Measurements from ENCODE around the gene ITPRIPL2. TPM values are rescaled to one million over a fixed set of nuclear protein-coding genes. Genes with fewer than 3 reads are reported as not detected.

The ITPRIPL2 gene
- total RNA-seq, 2 donors from 2014 or later: 17.5 to 40.2 TPM

- TF ChIP-seq, protein P1, sequence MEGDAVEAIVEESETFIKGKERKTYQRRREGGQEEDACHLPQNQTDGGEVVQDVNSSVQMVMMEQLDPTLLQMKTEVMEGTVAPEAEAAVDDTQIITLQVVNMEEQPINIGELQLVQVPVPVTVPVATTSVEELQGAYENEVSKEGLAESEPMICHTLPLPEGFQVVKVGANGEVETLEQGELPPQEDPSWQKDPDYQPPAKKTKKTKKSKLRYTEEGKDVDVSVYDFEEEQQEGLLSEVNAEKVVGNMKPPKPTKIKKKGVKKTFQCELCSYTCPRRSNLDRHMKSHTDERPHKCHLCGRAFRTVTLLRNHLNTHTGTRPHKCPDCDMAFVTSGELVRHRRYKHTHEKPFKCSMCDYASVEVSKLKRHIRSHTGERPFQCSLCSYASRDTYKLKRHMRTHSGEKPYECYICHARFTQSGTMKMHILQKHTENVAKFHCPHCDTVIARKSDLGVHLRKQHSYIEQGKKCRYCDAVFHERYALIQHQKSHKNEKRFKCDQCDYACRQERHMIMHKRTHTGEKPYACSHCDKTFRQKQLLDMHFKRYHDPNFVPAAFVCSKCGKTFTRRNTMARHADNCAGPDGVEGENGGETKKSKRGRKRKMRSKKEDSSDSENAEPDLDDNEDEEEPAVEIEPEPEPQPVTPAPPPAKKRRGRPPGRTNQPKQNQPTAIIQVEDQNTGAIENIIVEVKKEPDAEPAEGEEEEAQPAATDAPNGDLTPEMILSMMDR (IDR thresholded peaks at IDR 0.05): no peak
- Histone ChIP-seq H3K27me3 (no peaks in the 10 kb centered on the region), H3K4me1 (peaks cover 0 to 20% of the 10 kb centered on the region in 2 donors), H3K36me3 (no peaks in the 10 kb centered on the region), H3K9me3 (peaks cover 0 to 8% of the 10 kb centered on the region in 2 donors), H3K27ac (no peak overlapping the region), H3K4me3 (no peak overlapping the region)
- DNase-seq (ENCODE audit: low spot score): no peak
Measured at GRCh38 chr16:19142939-19143598, 29.3 kb downstream of the ITPRIPL2 start.

DNA sequence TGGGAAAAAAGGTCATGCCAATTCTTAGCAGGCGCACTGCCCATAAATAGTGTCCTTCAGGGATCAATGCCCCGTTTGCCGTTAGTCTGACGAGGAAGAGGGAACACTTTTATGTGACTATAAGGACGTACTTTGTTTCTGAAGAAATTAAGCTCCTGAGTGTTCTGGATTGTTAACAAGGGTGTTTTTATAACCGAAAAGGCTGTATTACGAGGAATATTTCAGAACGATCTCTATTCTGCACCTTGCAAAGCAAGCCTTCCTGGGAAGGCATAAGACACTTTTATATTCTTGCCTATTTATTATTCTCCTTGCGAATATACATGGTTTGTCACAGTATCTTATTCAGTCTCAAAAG, 29.8 kb downstream of the ITPRIPL2 start:
- no peak overlapping the region for H3K27ac ChIP-seq
- H3K9me3 ChIP-seq: peaks cover 0 to 11% of the 10 kb centered on the region in 2 donors
- H3K4me3 ChIP-seq: no peak overlapping the region
- peaks cover 0 to 16% of the 10 kb centered on the region in 2 donors for H3K4me1 ChIP-seq
- no peak for DNase-seq (ENCODE audit: low spot score)
- H3K27me3 ChIP-seq: no peaks in the 10 kb centered on the region
- TF ChIP-seq, protein P1 (IDR thresholded peaks at IDR 0.05): no peak
- H3K36me3 ChIP-seq: no peaks in the 10 kb centered on the region

DNA sequence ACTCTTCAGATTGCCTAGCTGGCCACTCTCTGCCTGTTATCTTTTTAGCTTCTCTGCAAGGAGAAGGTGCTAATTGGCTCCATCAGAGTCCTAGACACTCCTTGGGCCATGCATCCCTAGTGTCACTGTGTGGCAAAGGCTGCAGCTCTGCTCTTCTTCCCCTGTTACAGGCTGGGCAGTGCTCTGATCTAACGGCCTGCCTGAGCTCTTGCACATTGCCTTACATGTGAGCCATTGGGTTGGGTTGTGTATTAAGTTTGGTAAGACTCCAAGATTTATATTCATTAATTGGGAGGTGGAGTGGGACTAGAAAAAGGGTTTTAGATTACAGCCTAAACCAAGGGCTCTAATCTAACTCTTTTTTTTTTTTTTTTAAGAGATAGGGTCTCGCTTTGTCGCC, 31.2 kb downstream of the ITPRIPL2 start:
- no peak for DNase-seq (ENCODE audit: low spot score)
- Histone ChIP-seq H3K27me3 (no peaks in the 10 kb centered on the region), H3K27ac (no peak overlapping the region), H3K4me1 (peaks cover 0 to 2% of the 10 kb centered on the region in 2 donors), H3K4me3 (no peak overlapping the region), H3K9me3 (peaks cover 0 to 11% of the 10 kb centered on the region in 2 donors), H3K36me3 (no peaks in the 10 kb centered on the region)
- TF ChIP-seq, protein P1 (IDR thresholded peaks at IDR 0.05): no peak

DNA sequence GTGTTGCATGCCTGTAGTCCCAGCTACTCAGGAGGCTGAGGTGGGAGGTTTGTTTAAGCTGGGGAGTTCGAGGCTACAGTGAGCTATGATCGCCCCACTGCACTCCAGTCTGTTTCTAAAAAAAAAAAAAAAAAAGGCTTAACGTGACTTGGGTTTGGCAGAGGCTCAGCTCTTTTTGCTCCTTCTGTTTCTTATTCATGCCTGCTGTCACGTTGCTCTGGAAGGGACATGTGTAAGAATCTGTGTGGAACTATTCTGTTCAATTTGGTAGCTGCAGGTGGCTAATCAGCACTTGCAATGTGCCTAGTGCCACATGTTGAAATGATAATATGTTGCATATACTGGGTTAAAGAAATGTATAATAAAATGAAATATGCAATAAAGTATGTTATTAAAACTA, 33.4 kb downstream of the ITPRIPL2 start:
- no peak for DNase-seq (ENCODE audit: low spot score)
- no peak overlapping the region for H3K4me3 ChIP-seq
- TF ChIP-seq, protein P1 (IDR thresholded peaks at IDR 0.05): no peak
- H3K9me3 ChIP-seq: peaks cover 0 to 11% of the 10 kb centered on the region in 2 donors
- no peaks in the 10 kb centered on the region for H3K36me3 ChIP-seq
- H3K27ac ChIP-seq: no peak overlapping the region
- H3K4me1 ChIP-seq: no peaks in the 10 kb centered on the region
- no peaks in the 10 kb centered on the region for H3K27me3 ChIP-seq

- no peaks in the 10 kb centered on the region for H3K4me1 ChIP-seq
Measured at GRCh38 chr16:19147627-19148026, 33.9 kb downstream of the ITPRIPL2 start.

More at GRCh38 chr16:19147627-19148026, 33.9 kb downstream of the ITPRIPL2 start:
- H3K27me3 ChIP-seq: no peaks in the 10 kb centered on the region
- peaks cover 0 to 11% of the 10 kb centered on the region in 2 donors for H3K9me3 ChIP-seq
- no peak for DNase-seq (ENCODE audit: low spot score)
- H3K36me3 ChIP-seq: no peaks in the 10 kb centered on the region
- no peak overlapping the region for H3K27ac ChIP-seq
- TF ChIP-seq, protein P1 (IDR thresholded peaks at IDR 0.05): no peak
- no peak overlapping the region for H3K4me3 ChIP-seq
